HEK293 (cell line): ENCODE measurements around the gene CHAC1.

ENCODE experiments used
- CTCF ChIA-PET: fragments of 350-600 bp; formaldehyde crosslinking; extraction: SDS; loops from one replicate; lab custom pipeline; 2021; ENCODE audit warnings: antibody characterized with exemption; lab: Yijun Ruan, JAX
- POLR2A ChIA-PET: fragments of 300-600 bp; formaldehyde crosslinking; extraction: SDS; loops from one replicate; lab custom pipeline; 2020; ENCODE audit warnings: antibody characterized with exemption, inconsistent platforms; lab: Yijun Ruan, JAX
- H3K27ac ChIP-seq: fragments of 200-500 bp; sonication (Bioruptor generic); 2 replicates; pipeline ENCODE4 v1.5.1; 2014; ENCODE audit warnings: low read depth, low read length, control low read depth, inconsistent platforms; ENCODE audit errors: extremely low read depth
- H3K36me3 ChIP-seq, 2 experiments: fragments of 200-500 bp in 1 of 2; sonication (Bioruptor generic) in 1 of 2; 1 replicate in 1 of 2; 2 replicates in 1 of 2; pipeline ENCODE4 v1.5.1; 2014 to 2017; ENCODE audit warnings: inconsistent platforms in 2 of 2, low read length in 2 of 2; ENCODE audit not compliant: control insufficient read depth in 2 of 2, insufficient read depth in 1 of 2
- H3K4me1 ChIP-seq: fragments of 200-500 bp; sonication (Bioruptor generic); 2 replicates; pipeline ENCODE4 v1.5.1; 2014; ENCODE audit warnings: mild to moderate bottlenecking, low read length, inconsistent platforms; ENCODE audit not compliant: control insufficient read depth, insufficient read depth
- H3K4me3 ChIP-seq: 2 replicates; pipeline ENCODE4 v1.5.1; 2011; ENCODE audit warnings: low read depth, mild to moderate bottlenecking, control low read depth, low read length, moderate library complexity
- H3K9me3 ChIP-seq: fragments of 200-500 bp; sonication (Bioruptor generic); 2 replicates; pipeline ENCODE4 v1.5.1; 2014; ENCODE audit warnings: low read depth, low read length, inconsistent platforms; ENCODE audit not compliant: control insufficient read depth, insufficient read depth
- GLIS2 ChIP-seq: fragments of 450-650 bp; formaldehyde crosslinking; IDR thresholded peaks from 2 replicates; pipeline ENCODE4 v1.5.1; 2016; ENCODE audit warnings: missing biosample characterization, missing genetic modification characterization
- IKZF3 ChIP-seq: fragments of 450-650 bp; IDR thresholded peaks from 2 replicates; pipeline ENCODE4 v1.5.0; 2018; ENCODE audit warnings: missing biosample characterization, mild to moderate bottlenecking, missing genetic modification characterization, moderate library complexity
- TCF7L2 ChIP-seq: IDR thresholded peaks from 2 replicates; pipeline ENCODE4 v1.6.1; 2011; ENCODE audit warnings: low read depth, mild to moderate bottlenecking, inconsistent platforms, low read length, moderate library complexity, borderline replicate concordance
- TRIM28 ChIP-seq: IDR thresholded peaks from 2 replicates; pipeline ENCODE4 v1.6.1; 2011; ENCODE audit warnings: low read length, control low read depth, borderline replicate concordance
- YY1 ChIP-seq: fragments of 450-650 bp; formaldehyde crosslinking; IDR thresholded peaks from 2 replicates; pipeline ENCODE4 v1.5.1; 2018; ENCODE audit warnings: missing biosample characterization, missing genetic modification characterization
- ZBTB7A ChIP-seq: fragments of 450-650 bp; formaldehyde crosslinking; IDR thresholded peaks from 2 replicates; pipeline ENCODE4 v1.5.1; 2016; ENCODE audit warnings: low read depth, missing biosample characterization, missing genetic modification characterization
- ZEB2 ChIP-seq: fragments of 450-650 bp; formaldehyde crosslinking; IDR thresholded peaks from 2 replicates; pipeline ENCODE4 v1.5.1; 2016; ENCODE audit warnings: missing biosample characterization, missing genetic modification characterization
- ZNF10 ChIP-seq: fragments of 450-650 bp; formaldehyde crosslinking; IDR thresholded peaks from 2 replicates; pipeline ENCODE4 v1.5.1; 2017; ENCODE audit warnings: missing biosample characterization, missing genetic modification characterization
- ZNF121 ChIP-seq: fragments of 450-650 bp; formaldehyde crosslinking; IDR thresholded peaks from 2 replicates; pipeline ENCODE4 v1.5.1; 2016; ENCODE audit warnings: missing biosample characterization, missing genetic modification characterization
- ZNF274 ChIP-seq, 2 experiments: fragments of 200-500 bp in 1 of 2; fragments of 450-650 bp in 1 of 2; sonication (Bioruptor generic) in 1 of 2; formaldehyde crosslinking in 1 of 2; IDR thresholded peaks; 2 replicates each; pipeline versions ENCODE4 v1.5.1 to v1.6.1; 2014 to 2016; ENCODE audit warnings: borderline replicate concordance in 1 of 2, inconsistent platforms in 1 of 2, low read length in 1 of 2, missing biosample characterization in 1 of 2, missing genetic modification characterization in 1 of 2
- ZNF341 ChIP-seq: fragments of 450-650 bp; formaldehyde crosslinking; IDR thresholded peaks from 2 replicates; pipeline ENCODE4; 2016; ENCODE audit warnings: low read depth, missing biosample characterization, missing genetic modification characterization
- ZNF354C ChIP-seq: fragments of 450-650 bp; formaldehyde crosslinking; IDR thresholded peaks from 2 replicates; pipeline ENCODE4 v1.5.1; 2016; ENCODE audit warnings: missing biosample characterization, missing genetic modification characterization, low read depth, borderline replicate concordance
- ZNF366 ChIP-seq: fragments of 450-650 bp; formaldehyde crosslinking; conservative IDR thresholded peaks from 2 replicates; pipeline ENCODE4 v1.5.1; 2016; ENCODE audit warnings: missing biosample characterization, missing genetic modification characterization
- ZNF501 ChIP-seq: fragments of 450-650 bp; formaldehyde crosslinking; IDR thresholded peaks from 2 replicates; pipeline ENCODE4 v1.5.1; 2016; ENCODE audit warnings: missing biosample characterization, missing genetic modification characterization
- ZNF629 ChIP-seq: fragments of 450-650 bp; formaldehyde crosslinking; IDR thresholded peaks from 2 replicates; pipeline ENCODE4 v1.5.1; 2017; ENCODE audit warnings: missing biosample characterization, missing genetic modification characterization
- ZNF664 ChIP-seq: fragments of 450-650 bp; formaldehyde crosslinking; IDR thresholded peaks from 2 replicates; pipeline ENCODE4 v1.5.1; 2016; ENCODE audit warnings: missing biosample characterization, missing genetic modification characterization
- TF ChIP-seq, protein P1 (sequence below): fragments of 450-650 bp; formaldehyde crosslinking; IDR thresholded peaks from 2 replicates; pipeline ENCODE4 v1.5.1; 2016; ENCODE audit warnings: missing biosample characterization, missing genetic modification characterization
- TF ChIP-seq, protein P2 (sequence below): sonication (generic); formaldehyde crosslinking; IDR thresholded peaks from 2 replicates; pipeline ENCODE4 v1.8.1; 2022; ENCODE audit warnings: mild to moderate bottlenecking, moderate library complexity, missing genetic modification reagents
- TF ChIP-seq, protein P3 (sequence below): fragments of 450-650 bp; formaldehyde crosslinking; IDR thresholded peaks from 2 replicates; pipeline ENCODE4 v1.5.1; 2016; ENCODE audit warnings: missing biosample characterization, missing genetic modification characterization, low read depth

The CHAC1 gene

DNA sequence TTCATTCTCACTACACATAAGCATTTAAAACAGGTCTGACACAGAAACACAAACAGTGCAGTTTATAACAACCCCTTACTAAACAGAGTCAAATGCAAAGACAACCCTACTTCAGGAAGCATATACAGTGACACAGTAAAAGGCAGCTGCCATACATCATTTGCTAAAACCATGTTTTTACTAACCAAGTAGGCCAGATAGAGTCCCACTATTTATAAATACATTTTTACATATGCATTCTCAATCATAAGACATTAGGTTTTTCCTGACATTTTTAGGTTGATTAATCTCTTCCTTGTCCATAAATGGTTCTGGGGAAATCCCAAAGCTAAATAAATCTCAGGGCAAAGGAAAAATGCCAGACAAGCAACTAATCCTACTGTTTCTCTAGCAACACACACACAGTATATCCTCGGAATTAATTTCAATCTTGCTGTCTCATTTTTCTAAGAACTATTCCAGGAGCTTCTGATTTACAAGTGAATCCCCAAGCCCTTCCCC, 39.0 kb downstream of the CHAC1 start:
- ChIA-PET CTCF (interaction anchor here (0.6 to 1.0 kb wide), 2 partner anchors 44 to 51 kb away, joined by 3 to 4 read pairs; no protein-coding TSS in a partner anchor), POLR2A (interaction anchor here (0.5 to 1.2 kb wide), 3 partner anchors 36 to 62 kb away, joined by 3 read pairs; partner anchors contain the start of gene CHAC1)
- Histone ChIP-seq H3K36me3 (peaks cover 0 to 57% of the 10 kb centered on the region in 2 experiments; a peak in 2 of 3 replicates), H3K4me1 (no peaks in the 10 kb centered on the region), H3K27ac (no peak overlapping the region), H3K4me3 (no peak overlapping the region), H3K9me3 (no peaks in the 10 kb centered on the region)
- no peak for TF ChIP-seq ZNF10 (tag by site-specific recombination)
- no peak for TF ChIP-seq GLIS2 (tag by site-specific recombination)

DNA sequence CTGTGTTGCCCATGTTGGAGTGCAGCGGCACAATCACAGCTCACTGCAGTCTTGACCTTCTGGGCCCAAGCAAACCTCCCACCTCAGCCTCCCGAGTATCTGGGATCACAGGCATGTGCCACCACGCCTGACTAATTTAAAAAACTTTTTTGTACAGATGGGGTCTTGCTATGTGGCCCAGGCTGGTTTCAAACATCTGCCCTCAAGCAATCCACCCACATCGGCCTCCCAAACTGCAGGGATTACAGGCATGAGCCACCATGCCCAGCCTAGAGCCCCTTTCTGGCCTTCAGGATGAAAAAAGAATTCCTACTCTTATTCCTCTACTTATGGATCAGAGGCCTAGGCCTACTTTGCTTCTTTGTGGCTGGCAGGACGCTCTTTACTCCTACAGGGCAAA, 39.6 kb downstream of the CHAC1 start:
- no peak overlapping the region for H3K4me3 ChIP-seq
- no peaks in the 10 kb centered on the region for H3K9me3 ChIP-seq
- peaks cover 0 to 56% of the 10 kb centered on the region in 2 experiments; a peak in 2 of 3 replicates for H3K36me3 ChIP-seq
- POLR2A ChIA-PET = interaction anchor here (0.5 to 1.2 kb wide), 2 partner anchors 40 to 62 kb away, joined by 3 read pairs; partner anchors contain the start of gene CHAC1
- H3K4me1 ChIP-seq = no peaks in the 10 kb centered on the region
- TF ChIP-seq ZNF121 = 0 out of 2 replicates have a peak, but pooled peaks have one; percentile 29
- TF ChIP-seq ZNF354C = no peak
- TF ChIP-seq IKZF3 (tag by site-specific recombination) = no peak
- TF ChIP-seq ZBTB7A (tag by site-specific recombination) = no peak
- TF ChIP-seq, all 188 proteins: peak for 1
- CTCF ChIA-PET = interaction anchor here (0.6 to 1.0 kb wide), 3 partner anchors 44 to 87 kb away, joined by 3 to 4 read pairs (median 4); no protein-coding TSS in a partner anchor
- no peak overlapping the region for H3K27ac ChIP-seq

DNA sequence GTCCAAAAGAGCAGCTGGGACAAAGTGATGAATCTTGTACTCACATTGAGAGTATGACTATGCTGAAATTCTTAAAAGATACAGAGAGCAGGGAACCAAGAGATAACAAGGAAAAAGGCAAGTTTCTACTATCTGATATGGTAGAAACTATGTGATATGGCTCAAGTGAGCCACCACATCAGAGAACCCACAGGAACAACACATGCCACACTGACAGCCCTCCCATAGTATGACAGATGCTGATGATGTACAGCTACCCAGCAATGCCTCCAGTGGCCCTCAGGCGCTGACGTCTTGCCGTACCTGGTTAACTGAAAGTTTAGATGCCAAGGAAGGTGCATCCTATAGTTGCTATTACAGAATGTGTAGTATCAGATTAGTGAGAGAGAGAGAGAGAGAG, 42.4 kb downstream of the CHAC1 start:
- Histone ChIP-seq H3K36me3 (peaks cover 8 to 51% of the 10 kb centered on the region in 2 experiments; a peak in 2 of 3 replicates), H3K4me3 (no peak overlapping the region), H3K4me1 (no peaks in the 10 kb centered on the region), H3K27ac (no peak overlapping the region), H3K9me3 (no peaks in the 10 kb centered on the region)
- TF ChIP-seq, protein P1, sequence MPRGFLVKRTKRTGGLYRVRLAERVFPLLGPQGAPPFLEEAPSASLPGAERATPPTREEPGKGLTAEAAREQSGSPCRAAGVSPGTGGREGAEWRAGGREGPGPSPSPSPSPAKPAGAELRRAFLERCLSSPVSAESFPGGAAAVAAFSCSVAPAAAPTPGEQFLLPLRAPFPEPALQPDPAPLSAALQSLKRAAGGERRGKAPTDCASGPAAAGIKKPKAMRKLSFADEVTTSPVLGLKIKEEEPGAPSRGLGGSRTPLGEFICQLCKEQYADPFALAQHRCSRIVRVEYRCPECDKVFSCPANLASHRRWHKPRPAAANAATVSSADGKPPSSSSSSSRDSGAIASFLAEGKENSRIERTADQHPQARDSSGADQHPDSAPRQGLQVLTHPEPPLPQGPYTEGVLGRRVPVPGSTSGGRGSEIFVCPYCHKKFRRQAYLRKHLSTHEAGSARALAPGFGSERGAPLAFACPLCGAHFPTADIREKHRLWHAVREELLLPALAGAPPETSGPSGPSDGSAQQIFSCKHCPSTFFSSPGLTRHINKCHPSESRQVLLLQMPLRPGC (tag by site-specific recombination) = no peak
- no peak for TF ChIP-seq IKZF3 (tag by site-specific recombination)
- TF ChIP-seq, protein P2, sequence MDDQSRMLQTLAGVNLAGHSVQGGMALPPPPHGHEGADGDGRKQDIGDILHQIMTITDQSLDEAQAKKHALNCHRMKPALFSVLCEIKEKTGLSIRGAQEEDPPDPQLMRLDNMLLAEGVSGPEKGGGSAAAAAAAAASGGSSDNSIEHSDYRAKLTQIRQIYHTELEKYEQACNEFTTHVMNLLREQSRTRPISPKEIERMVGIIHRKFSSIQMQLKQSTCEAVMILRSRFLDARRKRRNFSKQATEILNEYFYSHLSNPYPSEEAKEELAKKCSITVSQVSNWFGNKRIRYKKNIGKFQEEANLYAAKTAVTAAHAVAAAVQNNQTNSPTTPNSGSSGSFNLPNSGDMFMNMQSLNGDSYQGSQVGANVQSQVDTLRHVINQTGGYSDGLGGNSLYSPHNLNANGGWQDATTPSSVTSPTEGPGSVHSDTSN (CRISPR knock-in tag) = no peak
- TF ChIP-seq ZNF366 = no peak
- no peak for TF ChIP-seq ZNF664 (tag by site-specific recombination)
- no peak for TF ChIP-seq TCF7L2
- TF ChIP-seq, protein P3, sequence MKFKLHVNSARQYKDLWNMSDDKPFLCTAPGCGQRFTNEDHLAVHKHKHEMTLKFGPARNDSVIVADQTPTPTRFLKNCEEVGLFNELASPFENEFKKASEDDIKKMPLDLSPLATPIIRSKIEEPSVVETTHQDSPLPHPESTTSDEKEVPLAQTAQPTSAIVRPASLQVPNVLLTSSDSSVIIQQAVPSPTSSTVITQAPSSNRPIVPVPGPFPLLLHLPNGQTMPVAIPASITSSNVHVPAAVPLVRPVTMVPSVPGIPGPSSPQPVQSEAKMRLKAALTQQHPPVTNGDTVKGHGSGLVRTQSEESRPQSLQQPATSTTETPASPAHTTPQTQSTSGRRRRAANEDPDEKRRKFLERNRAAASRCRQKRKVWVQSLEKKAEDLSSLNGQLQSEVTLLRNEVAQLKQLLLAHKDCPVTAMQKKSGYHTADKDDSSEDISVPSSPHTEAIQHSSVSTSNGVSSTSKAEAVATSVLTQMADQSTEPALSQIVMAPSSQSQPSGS = no peak
- TF ChIP-seq ZNF341 (tag by site-specific recombination) = no peak
- no peak for TF ChIP-seq ZNF274 (IDR thresholded peaks at IDR 0.05; ENCODE audit: low read length)
- no peak for TF ChIP-seq ZNF274 (tag by site-specific recombination; IDR thresholded peaks at IDR 0.05; ENCODE audit: borderline replicate concordance)
- no peak for TF ChIP-seq ZNF629
- TF ChIP-seq TRIM28 = no peak
- TF ChIP-seq ZNF501 (tag by site-specific recombination) = no peak
- no peak for TF ChIP-seq ZEB2 (tag by site-specific recombination)
- TF ChIP-seq YY1 = no peak
- ChIA-PET CTCF (no interaction called here), POLR2A (no interaction called here)
